Upper lobe of right lung (tissue), 1 donor: ENCODE measurements around the gene ATP13A4. TPM values are rescaled to one million over a fixed set of nuclear protein-coding genes. Genes with fewer than 3 reads are reported as not detected.

Experiments
- ATAC-seq: fragments of 200-7000 bp; cut with Tn5 transposase; one replicate; pipeline ENCODE4 v1.9.1; 2020; ENCODE audit warnings: mild to moderate bottlenecking, moderate library complexity
- DNase-seq: peaks from one replicate; pipeline ENCODE4 v3.0.0-alpha.2; 2020
- H3K27ac ChIP-seq: fragments of 200-600 bp; one replicate; pipeline ENCODE4 v1.8.0; 2022
- H3K27me3 ChIP-seq: fragments of 200-600 bp; one replicate; pipeline ENCODE4 v1.8.0; 2022; ENCODE audit warnings: mild to moderate bottlenecking
- H3K36me3 ChIP-seq: fragments of 200-600 bp; one replicate; pipeline ENCODE4 v1.8.0; 2022
- H3K4me1 ChIP-seq: fragments of 200-600 bp; one replicate; pipeline ENCODE4 v1.8.0; 2022
- H3K4me3 ChIP-seq: fragments of 200-600 bp; one replicate; pipeline ENCODE4 v1.8.0; 2022; ENCODE audit warnings: mild to moderate bottlenecking
- H3K9me3 ChIP-seq: fragments of 200-600 bp; one replicate; pipeline ENCODE4 v1.8.0; 2022
- intact Hi-C: fragments of 100-400 bp; cut with DNase I; formaldehyde crosslinking; loops from one replicate; pipeline ENCODE4 v1.11.0; 2022
- total RNA-seq: library from RNA; stranded (reverse); fragmentation: NEBNext Ultra II Directional; extraction: Animal tissue kit (Norgen Biotek cat#: 25700); gene quantifications from one replicate; pipeline ENCODE4 v1.2.1, GENCODE V29; 2021
- TF ChIP-seq, protein P1 (sequence below): fragments of 200-600 bp; IDR thresholded peaks from one replicate; pipeline ENCODE4 v1.8.0; 2022; ENCODE audit warnings: antibody characterized with exemption
- donor health status: DM: no; HTN: yes; CAD: no; lungs with severe emphysema.

The ATP13A4 gene
- total RNA-seq, 1 donor from 2014 or later: 248 TPM

DNA sequence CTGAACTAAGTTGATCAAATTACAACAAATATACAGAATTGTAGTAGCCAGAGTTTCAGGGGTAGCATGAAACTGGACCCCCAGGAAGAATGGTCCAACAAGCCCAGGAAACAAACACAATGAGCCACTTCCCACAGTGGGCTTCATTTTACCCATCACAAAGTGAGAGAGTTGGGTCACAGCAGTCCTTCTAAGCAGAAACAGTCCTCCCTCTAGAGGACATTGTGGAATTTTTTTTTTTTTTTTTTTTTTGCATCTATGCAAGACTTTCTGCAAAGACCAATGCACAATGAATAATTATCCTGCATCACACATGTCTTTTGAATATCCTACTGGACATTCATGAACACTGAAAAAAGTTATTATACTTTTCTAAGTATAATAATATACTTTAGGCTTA lies 102.4 kb downstream of the ATP13A4 start:
- TF ChIP-seq, protein P1, sequence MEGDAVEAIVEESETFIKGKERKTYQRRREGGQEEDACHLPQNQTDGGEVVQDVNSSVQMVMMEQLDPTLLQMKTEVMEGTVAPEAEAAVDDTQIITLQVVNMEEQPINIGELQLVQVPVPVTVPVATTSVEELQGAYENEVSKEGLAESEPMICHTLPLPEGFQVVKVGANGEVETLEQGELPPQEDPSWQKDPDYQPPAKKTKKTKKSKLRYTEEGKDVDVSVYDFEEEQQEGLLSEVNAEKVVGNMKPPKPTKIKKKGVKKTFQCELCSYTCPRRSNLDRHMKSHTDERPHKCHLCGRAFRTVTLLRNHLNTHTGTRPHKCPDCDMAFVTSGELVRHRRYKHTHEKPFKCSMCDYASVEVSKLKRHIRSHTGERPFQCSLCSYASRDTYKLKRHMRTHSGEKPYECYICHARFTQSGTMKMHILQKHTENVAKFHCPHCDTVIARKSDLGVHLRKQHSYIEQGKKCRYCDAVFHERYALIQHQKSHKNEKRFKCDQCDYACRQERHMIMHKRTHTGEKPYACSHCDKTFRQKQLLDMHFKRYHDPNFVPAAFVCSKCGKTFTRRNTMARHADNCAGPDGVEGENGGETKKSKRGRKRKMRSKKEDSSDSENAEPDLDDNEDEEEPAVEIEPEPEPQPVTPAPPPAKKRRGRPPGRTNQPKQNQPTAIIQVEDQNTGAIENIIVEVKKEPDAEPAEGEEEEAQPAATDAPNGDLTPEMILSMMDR: no peak
- intact Hi-C loops: no loop called here
- Histone ChIP-seq H3K4me3 (no peak overlapping the region), H3K9me3 (no peaks in the 10 kb centered on the region), H3K27me3 (no peaks in the 10 kb centered on the region), H3K4me1 (no peaks in the 10 kb centered on the region), H3K36me3 (peaks cover 2% of the 10 kb centered on the region), H3K27ac (no peak overlapping the region)
- no peak for ATAC-seq
- DNase-seq: no peak

DNA sequence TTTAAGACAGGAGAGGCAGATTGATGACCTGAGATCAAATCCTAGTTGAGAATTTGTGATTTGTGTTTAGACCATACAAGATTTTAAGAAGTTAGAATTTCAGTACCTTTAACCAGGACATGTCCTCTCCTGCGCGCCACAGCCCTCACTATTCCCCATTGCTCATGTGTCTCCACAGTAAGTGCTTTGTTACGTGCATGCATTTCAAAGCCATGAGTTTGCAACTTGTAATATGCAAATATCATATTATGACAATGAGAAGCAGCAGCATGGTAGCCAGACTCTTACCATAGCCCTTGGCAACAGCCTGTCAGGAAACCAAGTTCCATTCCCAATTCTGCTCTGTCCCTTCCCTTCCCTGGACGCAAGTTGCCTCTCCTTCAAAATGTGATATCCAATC lies 102.8 kb downstream of the ATP13A4 start:
- Histone ChIP-seq H3K4me3 (no peak overlapping the region), H3K9me3 (no peaks in the 10 kb centered on the region), H3K36me3 (peaks cover 6% of the 10 kb centered on the region), H3K4me1 (no peaks in the 10 kb centered on the region), H3K27ac (no peak overlapping the region), H3K27me3 (no peaks in the 10 kb centered on the region)
- intact Hi-C loops: no loop called here
- DNase-seq (no peak), ATAC-seq (no peak)
- TF ChIP-seq, protein P1: no peak

DNA sequence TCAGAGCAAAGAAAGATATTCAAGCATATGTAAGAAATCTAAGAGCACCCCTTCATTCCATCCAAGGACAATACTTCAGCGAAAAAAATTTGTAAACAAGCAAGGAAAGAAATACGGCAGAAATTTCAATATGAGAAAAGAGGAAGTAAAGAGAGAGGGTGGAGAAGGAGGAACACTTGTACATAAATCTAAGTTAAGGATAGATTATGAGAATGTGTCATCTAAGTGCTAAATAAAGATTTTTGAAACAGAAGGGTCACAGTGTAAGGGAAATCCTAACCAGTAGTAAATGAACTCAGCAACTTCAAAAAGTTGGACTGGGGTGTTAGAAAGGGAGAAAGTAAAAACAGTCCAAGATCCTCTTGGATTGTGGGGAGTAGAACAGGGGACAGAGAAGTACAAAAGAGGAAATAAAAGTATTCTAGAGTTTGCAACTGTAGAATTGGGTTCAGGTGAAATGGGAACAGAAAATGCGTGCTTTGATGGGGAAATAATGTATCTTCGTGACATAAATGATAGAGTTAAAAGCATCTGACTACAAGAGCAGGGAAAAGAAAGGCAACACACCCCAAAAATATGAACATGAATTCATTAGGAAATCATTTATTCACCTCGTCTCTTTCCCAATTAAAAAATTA lies 107.6 kb downstream of the ATP13A4 start:
- no peaks in the 10 kb centered on the region for H3K27me3 ChIP-seq
- peak; percentile 22 for ATAC-seq
- H3K36me3 ChIP-seq: peaks cover 16% of the 10 kb centered on the region
- TF ChIP-seq, protein P1: no peak
- DNase-seq: no peak
- no peak overlapping the region for H3K27ac ChIP-seq
- intact Hi-C loops: no loop called here
- no peaks in the 10 kb centered on the region for H3K9me3 ChIP-seq
- H3K4me3 ChIP-seq: no peak overlapping the region
- H3K4me1 ChIP-seq: no peaks in the 10 kb centered on the region

DNA sequence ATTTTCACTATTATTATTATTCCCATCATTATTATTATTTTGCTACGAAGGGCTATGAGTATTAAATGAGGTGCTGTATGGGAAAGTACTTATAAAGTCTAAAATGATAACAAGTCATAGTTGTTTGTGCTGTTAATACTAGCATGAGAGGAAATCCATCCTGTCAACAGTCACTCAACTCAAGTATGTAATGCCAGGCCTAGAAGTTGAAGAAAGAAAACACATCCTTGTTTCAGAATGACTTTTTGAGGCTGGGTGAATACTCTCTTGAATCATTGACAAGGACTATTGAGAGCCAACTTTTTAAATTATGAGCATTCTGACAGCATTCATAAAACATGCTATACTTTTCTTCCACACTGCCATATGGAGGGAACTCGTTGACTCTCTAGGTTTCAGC lies 115.3 kb downstream of the ATP13A4 start:
- Histone ChIP-seq H3K36me3 (peaks cover 24% of the 10 kb centered on the region), H3K4me3 (no peak overlapping the region), H3K9me3 (no peaks in the 10 kb centered on the region), H3K4me1 (no peaks in the 10 kb centered on the region), H3K27me3 (no peaks in the 10 kb centered on the region), H3K27ac (no peak overlapping the region)
- TF ChIP-seq, protein P1: no peak
- no peak for DNase-seq
- intact Hi-C loops: no loop called here
- ATAC-seq: no peak

DNA sequence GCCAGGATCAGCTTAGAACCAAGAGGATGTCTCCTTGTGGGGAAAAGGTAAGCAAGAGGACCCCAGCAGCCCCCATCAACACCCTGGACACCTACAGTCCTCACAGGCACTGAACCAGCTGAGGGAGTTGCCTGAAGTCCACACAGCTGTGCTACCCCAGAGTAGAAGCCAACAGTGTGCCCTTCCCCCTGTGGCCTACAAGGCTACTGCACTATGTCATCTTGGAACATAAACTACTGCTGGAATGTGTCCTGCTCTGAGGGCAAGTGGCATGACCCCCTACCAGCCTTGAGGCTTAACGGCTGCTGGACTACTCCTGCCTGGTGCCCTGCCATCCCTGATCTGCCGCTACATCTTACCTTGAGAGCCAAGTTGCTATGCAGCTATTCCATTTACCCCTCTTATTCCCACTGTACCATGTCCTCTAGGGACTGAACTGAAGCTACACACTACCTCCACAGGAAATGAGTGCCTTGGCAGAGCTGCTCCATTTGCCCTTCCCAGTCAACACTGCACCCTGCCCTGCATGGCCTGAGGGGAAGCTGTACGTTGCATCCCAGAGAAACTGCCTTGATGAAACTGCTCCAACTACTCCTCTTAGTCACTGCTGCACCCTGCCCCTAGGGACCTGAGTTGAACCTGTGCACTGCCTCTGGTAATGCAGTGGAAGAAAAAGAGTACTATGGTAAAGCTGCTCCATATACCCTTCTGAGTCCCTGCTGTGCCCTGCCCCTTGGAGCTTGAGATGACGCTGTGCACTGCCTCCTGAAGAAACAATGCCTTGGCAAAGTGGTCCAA lies 135.9 kb downstream of the ATP13A4 start:
- Histone ChIP-seq H3K4me1 (no peaks in the 10 kb centered on the region), H3K27me3 (no peaks in the 10 kb centered on the region), H3K27ac (no peak overlapping the region), H3K4me3 (no peak overlapping the region), H3K36me3 (peaks cover 22% of the 10 kb centered on the region), H3K9me3 (no peaks in the 10 kb centered on the region)
- ATAC-seq (peak; percentile 56), DNase-seq (no peak)
- intact Hi-C loops: no loop called here
- TF ChIP-seq, protein P1: no peak
